Prostate gland (tissue), 2 donors: Measurements from ENCODE around the gene OXCT2. TPM values are rescaled to one million over a fixed set of nuclear protein-coding genes. Genes with fewer than 3 reads are reported as not detected.

ENCODE experiments used
- DNase-seq: peaks from one replicate; pipeline ENCODE4 v3.0.0-alpha.2; 2019; ENCODE audit warnings: low spot score
- H3K27ac ChIP-seq, 2 donors: fragments of 200-600 bp; sonication (generic); 2 replicates each; pipeline ENCODE4 v1.5.1; 2017 to 2019
- H3K27me3 ChIP-seq: fragments of 200-600 bp; sonication (generic); replicated peaks from 2 replicates; pipeline ENCODE4 v1.5.1; 2019; ENCODE audit not compliant: insufficient read depth
- H3K36me3 ChIP-seq, 2 donors: fragments of 200-600 bp; sonication (generic); 1 replicate in 1 of 2; 2 replicates in 1 of 2; pipeline versions ENCODE4 v1.5.1 to v1.8.1; 2017 to 2019
- H3K4me1 ChIP-seq: fragments of 200-600 bp; sonication (generic); replicated peaks from 2 replicates; pipeline ENCODE4 v1.5.1; 2019
- H3K4me3 ChIP-seq, 2 donors: fragments of 200-600 bp; sonication (generic); 2 replicates each; pipeline ENCODE4 v1.5.1; 2017 to 2019
- H3K9me3 ChIP-seq: fragments of 200-600 bp; sonication (generic); 2 replicates; pipeline ENCODE4 v1.5.1; 2017
- POLR2A ChIP-seq: fragments of 450-650 bp; IDR thresholded peaks from one replicate; pipeline ENCODE4 v1.6.1; 2016; ENCODE audit warnings: antibody characterized with exemption, mild to moderate bottlenecking
- POLR2AphosphoS5 ChIP-seq: sonication (generic); formaldehyde crosslinking; IDR thresholded peaks from one replicate; pipeline ENCODE4 v1.6.1; 2017; ENCODE audit warnings: antibody characterized with exemption
- WGBS: methylation state at CpG from one replicate; pipeline ENCODE4 v1.1.5; 2018; 5-methylcytosine and 5-hydroxymethylcytosine counted together
- intact Hi-C: fragments of 100-400 bp; cut with DNase I; formaldehyde crosslinking; loops from one replicate; pipeline ENCODE4 v1.14.2; 2022
- total RNA-seq, 2 donors: library from RNA; depleted of rRNA; stranded (reverse); fragments of >200 nt; gene quantifications; one replicate each; pipeline ENCODE4 v1.1.0, GENCODE V29; 2016
- TF ChIP-seq, protein P1 (sequence below), 4 experiments: fragments of 200-600 bp in 2 of 4; fragments of 450-650 bp in 2 of 4; sonication (generic) in 2 of 4; IDR thresholded peaks; 1 replicate in 3 of 4; 2 replicates in 1 of 4; pipeline ENCODE4 v1.5.1; 2016 to 2019; ENCODE audit warnings: antibody characterized with exemption in 4 of 4, mild to moderate bottlenecking in 2 of 4, moderate library complexity in 2 of 4

OXCT2 gene
- total RNA-seq, 2 donors from 2014 or later, result 1.0 to 4.9 TPM

DNA sequence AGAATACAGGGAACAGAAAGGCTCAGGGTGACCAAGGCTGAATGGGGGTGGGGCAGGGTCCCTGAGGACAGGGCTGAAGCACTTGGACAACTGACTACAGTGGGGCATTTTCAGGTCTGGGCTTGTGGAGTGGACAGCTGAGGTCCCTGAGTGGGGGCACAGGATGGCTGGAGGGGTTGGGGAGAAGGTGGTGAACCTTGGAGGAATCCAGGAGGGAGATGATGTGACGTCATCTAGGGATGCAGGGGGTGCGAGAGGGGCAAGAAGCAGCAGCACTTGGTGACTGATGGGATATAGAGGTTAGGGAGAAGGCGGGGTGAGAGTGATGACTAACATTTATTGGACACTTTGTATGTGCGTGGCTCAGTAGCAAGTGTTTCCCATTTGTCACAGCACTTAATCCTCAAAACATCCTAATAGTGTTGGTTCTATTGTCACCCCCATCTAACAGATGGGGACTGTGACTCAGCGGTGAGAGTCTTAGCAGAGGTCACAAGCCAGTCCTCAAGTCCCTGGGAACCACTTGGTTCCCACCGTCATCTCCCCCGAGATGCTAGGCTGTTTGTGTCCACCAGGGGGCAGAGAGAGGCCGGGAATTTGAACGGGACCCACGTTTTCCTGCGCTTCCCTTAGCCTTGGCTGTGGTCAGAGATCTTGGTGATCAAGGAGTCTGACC is 45.4 kb upstream of the OXCT2 start:
- Histone ChIP-seq H3K9me3 (no peaks in the 10 kb centered on the region), H3K4me3 (no peak overlapping the region), H3K27me3 (no peaks in the 10 kb centered on the region), H3K36me3 (no peaks in the 10 kb centered on the region), H3K4me1 (no peaks in the 10 kb centered on the region), H3K27ac (peak overlapping the region in 1 of 2 donors; percentile 55)
- WGBS, result 19% methylated on average over 11 of the region's 11 CpGs
- DNase-seq, result peak; percentile 77
- peak; percentile 61 for TF ChIP-seq POLR2AphosphoS5
- TF ChIP-seq POLR2A, result no peak
- TF ChIP-seq, protein P1, sequence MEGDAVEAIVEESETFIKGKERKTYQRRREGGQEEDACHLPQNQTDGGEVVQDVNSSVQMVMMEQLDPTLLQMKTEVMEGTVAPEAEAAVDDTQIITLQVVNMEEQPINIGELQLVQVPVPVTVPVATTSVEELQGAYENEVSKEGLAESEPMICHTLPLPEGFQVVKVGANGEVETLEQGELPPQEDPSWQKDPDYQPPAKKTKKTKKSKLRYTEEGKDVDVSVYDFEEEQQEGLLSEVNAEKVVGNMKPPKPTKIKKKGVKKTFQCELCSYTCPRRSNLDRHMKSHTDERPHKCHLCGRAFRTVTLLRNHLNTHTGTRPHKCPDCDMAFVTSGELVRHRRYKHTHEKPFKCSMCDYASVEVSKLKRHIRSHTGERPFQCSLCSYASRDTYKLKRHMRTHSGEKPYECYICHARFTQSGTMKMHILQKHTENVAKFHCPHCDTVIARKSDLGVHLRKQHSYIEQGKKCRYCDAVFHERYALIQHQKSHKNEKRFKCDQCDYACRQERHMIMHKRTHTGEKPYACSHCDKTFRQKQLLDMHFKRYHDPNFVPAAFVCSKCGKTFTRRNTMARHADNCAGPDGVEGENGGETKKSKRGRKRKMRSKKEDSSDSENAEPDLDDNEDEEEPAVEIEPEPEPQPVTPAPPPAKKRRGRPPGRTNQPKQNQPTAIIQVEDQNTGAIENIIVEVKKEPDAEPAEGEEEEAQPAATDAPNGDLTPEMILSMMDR (IDR thresholded peaks at IDR 0.05), result peak; percentile 83 to 98 (median 94)
- intact Hi-C loops, result loop anchor here (1.0 to 2.0 kb wide), 3 partner anchors 78 to 158 kb away; no protein-coding TSS in a partner anchor

DNA sequence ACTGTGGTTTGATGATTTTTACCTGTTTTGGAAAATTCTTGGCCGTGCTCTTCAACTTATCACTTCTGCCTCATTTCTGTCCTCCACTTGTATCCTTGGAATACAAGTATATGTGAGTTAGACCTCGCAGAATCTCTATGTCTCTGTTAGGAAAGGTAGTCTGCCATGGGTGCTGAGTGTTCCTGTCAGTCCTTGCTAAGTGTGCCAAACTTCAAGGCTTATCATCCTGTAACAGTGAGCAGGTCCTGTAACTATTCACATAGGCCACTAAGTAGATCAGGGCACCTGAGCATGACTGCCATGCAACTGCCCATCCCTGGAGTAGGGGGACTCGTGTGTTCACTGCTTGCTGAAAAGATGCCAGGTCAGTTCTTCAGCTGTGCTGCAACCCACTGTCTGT is 41.8 kb upstream of the OXCT2 start:
- no peak overlapping the region for H3K27ac ChIP-seq
- no peak for DNase-seq
- no peaks in the 10 kb centered on the region for H3K4me1 ChIP-seq
- WGBS, result 86% methylated on average over 3 of the region's 3 CpGs
- H3K4me3 ChIP-seq, result no peak overlapping the region
- TF ChIP-seq, protein P1 (IDR thresholded peaks at IDR 0.05), result no peak
- TF ChIP-seq POLR2AphosphoS5, result no peak
- TF ChIP-seq POLR2A, result no peak
- H3K9me3 ChIP-seq, result no peaks in the 10 kb centered on the region
- H3K27me3 ChIP-seq, result no peaks in the 10 kb centered on the region
- H3K36me3 ChIP-seq, result no peaks in the 10 kb centered on the region
- intact Hi-C loops, result no loop called here

DNA sequence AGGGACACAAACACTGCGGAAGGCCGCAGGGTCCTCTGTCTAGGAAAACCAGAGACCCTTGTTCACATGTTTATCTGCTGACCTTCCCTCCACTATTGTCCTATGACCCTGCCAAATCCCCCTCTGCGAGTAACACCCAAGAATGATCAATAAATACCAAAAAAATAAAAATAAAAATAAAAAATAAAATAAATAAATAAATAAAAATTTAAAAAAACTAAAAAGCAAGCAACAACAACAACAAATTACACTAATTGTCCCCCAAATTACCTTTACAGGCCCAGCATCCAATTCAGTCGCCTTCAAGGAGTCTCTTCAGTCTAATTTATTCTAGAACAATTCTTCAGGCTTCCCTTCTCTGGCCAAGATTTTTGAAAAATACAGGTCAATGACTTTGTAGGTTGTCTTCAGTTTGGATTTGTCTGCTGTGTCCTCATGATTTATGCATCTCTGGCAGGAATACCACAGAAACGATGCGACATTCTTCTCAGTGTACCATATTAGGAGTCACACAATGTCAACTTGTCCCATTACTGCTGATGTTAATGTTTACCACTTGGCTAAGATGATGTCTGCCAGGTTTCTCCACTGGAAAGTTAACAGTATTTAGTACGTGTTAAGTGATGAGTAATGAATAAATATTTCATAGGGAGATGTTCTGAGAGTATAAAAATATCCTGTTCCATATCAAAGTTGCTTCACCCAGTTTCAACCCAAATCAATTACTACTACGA is 37.8 kb upstream of the OXCT2 start:
- Histone ChIP-seq H3K36me3 (no peaks in the 10 kb centered on the region), H3K9me3 (no peaks in the 10 kb centered on the region), H3K4me3 (no peak overlapping the region), H3K27ac (no peak overlapping the region), H3K27me3 (no peaks in the 10 kb centered on the region), H3K4me1 (no peaks in the 10 kb centered on the region)
- 56% methylated on average over 6 of the region's 8 CpGs for WGBS
- no peak for DNase-seq
- no peak for TF ChIP-seq POLR2AphosphoS5
- TF ChIP-seq POLR2A, result no peak
- TF ChIP-seq, protein P1 (IDR thresholded peaks at IDR 0.05), result no peak
- intact Hi-C loops, result no loop called here

DNA sequence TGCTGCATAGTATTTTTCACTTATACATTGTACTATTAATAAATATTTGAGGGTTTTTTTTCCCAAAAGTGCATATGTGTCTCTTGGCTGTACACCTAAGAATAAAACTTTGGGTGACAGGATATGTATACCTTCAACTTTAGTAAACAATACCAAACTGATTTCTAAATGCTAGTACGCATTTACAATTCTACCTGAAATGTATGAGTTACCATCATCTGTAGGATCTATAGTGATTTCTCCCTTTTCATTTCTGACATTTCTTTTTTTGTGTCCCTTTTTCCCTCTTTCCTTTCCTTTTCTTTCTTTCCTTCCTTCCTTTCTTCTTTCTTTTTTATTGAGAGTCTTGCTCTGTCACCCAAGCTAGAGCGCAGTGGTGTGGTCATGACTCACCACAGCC is 34.2 kb upstream of the OXCT2 start:
- WGBS, result 96% methylated on average over 2 of the region's 2 CpGs

More for the DNA sequence above, 34.2 kb upstream of the OXCT2 start:
- Histone ChIP-seq H3K4me1 (no peaks in the 10 kb centered on the region), H3K9me3 (no peaks in the 10 kb centered on the region), H3K27me3 (no peaks in the 10 kb centered on the region), H3K4me3 (no peak overlapping the region), H3K36me3 (no peaks in the 10 kb centered on the region), H3K27ac (no peak overlapping the region)
- intact Hi-C loops, result no loop called here
- TF ChIP-seq POLR2A (no peak), POLR2AphosphoS5 (no peak)
- TF ChIP-seq, protein P1 (IDR thresholded peaks at IDR 0.05), result no peak
- no peak for DNase-seq
